Heart left ventricle (tissue), 16 donors: ENCODE results near the gene PIK3R1. TPM values are rescaled to one million over a fixed set of nuclear protein-coding genes. Genes with fewer than 3 reads are reported as not detected.
A peak's percentile ranks its signal among the peaks of the same experiment; 100 is the strongest.

ENCODE experiments used
- ATAC-seq, 4 donors: fragments of 200-7000 bp; cut with Tn5 transposase; one replicate each; pipeline ENCODE4 v1.9.1; 2020 to 2022; ENCODE audit warnings: moderate library complexity in 4 of 4, mild to moderate bottlenecking in 3 of 4, moderate number of reproducible peaks in 1 of 4
- DNase-seq, 5 donors: peaks; one replicate each; pipeline ENCODE4 v3.0.0-alpha.2; 2020
- H3K27ac ChIP-seq, 12 donors: fragments of 200-600 bp; sonication (generic) in 4 of 12; one replicate each; pipeline versions ENCODE4 v1.5.0 to v1.8.0; 2016 to 2022; ENCODE audit warnings: mild to moderate bottlenecking in 2 of 12
- H3K27me3 ChIP-seq, 9 donors: fragments of 200-600 bp; sonication (generic) in 2 of 9; one replicate each; pipeline versions ENCODE4 v1.5.1 to v1.8.0; 2016 to 2022; ENCODE audit warnings: mild to moderate bottlenecking in 3 of 9
- H3K36me3 ChIP-seq, 9 donors: fragments of 200-600 bp; sonication (generic) in 2 of 9; one replicate each; pipeline versions ENCODE4 v1.5.0 to v1.8.0; 2018 to 2022; ENCODE audit warnings: mild to moderate bottlenecking in 2 of 9
- H3K4me1 ChIP-seq, 12 donors: fragments of 200-600 bp; sonication (generic) in 4 of 12; one replicate each; pipeline versions ENCODE4 v1.5.0 to v1.8.0; 2016 to 2022; ENCODE audit warnings: mild to moderate bottlenecking in 3 of 12
- H3K4me3 ChIP-seq, 12 donors: fragments of 200-600 bp; sonication (generic) in 4 of 12; one replicate each; pipeline versions ENCODE4 v1.5.0 to v1.8.0; 2017 to 2022; ENCODE audit warnings: mild to moderate bottlenecking in 9 of 12, moderate library complexity in 4 of 12
- H3K9me3 ChIP-seq, 12 donors: fragments of 200-600 bp; sonication (generic) in 4 of 12; one replicate each; pipeline versions ENCODE4 v1.5.0 to v1.8.0; 2016 to 2022; ENCODE audit warnings: mild to moderate bottlenecking in 1 of 12
- POLR2A ChIP-seq, 2 donors: fragments of 450-650 bp; IDR thresholded peaks; one replicate each; pipeline ENCODE4 v1.6.1; 2017; ENCODE audit warnings: antibody characterized with exemption in 2 of 2, mild to moderate bottlenecking in 2 of 2, moderate library complexity in 2 of 2
- WGBS, 4 donors: extraction: QIAGEN DNeasy Blood & Tissue Kit in 2 of 4; methylation state at CpG; one replicate each; pipeline versions ENCODE4 v1.1.5 to v1.1.7; 2013 to 2018; 5-methylcytosine and 5-hydroxymethylcytosine counted together
- intact Hi-C, 10 donors: fragments of 100-400 bp; cut with DNase I; formaldehyde crosslinking; loops; one replicate each; pipeline versions ENCODE4 v1.11.1 to v1.14.2; 2022
- polyA plus RNA-seq, 2 donors: library from polyadenylated mRNA; stranded (reverse); fragments of 200-250 nt; gene quantifications; one replicate each; pipeline ENCODE4 v1.2.3, GENCODE V29; 2013
- total RNA-seq, 9 donors: library from RNA; depleted of rRNA in 2 of 9; stranded (reverse); fragments of >200 nt in 2 of 9; fragmentation: NEBNext Ultra II Directional in 3 of 9; extraction: Animal tissue kit (Norgen Biotek cat#: 25700) in 3 of 9; gene quantifications; one replicate each; pipeline versions ENCODE4 v1.1.0 to v1.2.4, GENCODE V29; 2016 to 2023
- TF ChIP-seq, protein P1 (sequence below), 12 donors: fragments of 200-600 bp; sonication (generic) in 4 of 12; IDR thresholded peaks; one replicate each; pipeline versions ENCODE4 v1.5.0 to v1.8.0; 2018 to 2022; ENCODE audit warnings: antibody characterized with exemption in 12 of 12, mild to moderate bottlenecking in 5 of 12
- donor health status: ischemic (EF 13 %, LVEDD 7.1; RV severe dilation, severe dysfunction).
- donor health status: healthy with polysubstance abuse.
- donor health status: DM: no; HTN: yes; CAD: no.
- donor health status: DM: no; HTN: no; CAD: no.
- donor health status: ischemic (EF 25% LVEDD 6.9; RV normal size, moderate dysfunction).
- donor health status: ischemic (EF 25% LVEDD 5.7; RV mildly dilated, moderate dysfunction).
- donor health status: healthy.
- donor health status: DM: yes; HTN: yes; CAD: no.
- donor health status: ischemic (EF 35%, LVEDD 5.7; RV mildly dilated, moderate dysfunction).
- donor health status: nonischemic (EF 11% LVEDD 7.7; RV severe dilation, severe dysfunction).
- donor health status: DM: yes; HTN: yes; CAD: no.
- donor health status: PGD.
- donor health status: ischemic (EF 29% LVEDD 5.4; RV normal size, mild dysfunction).
- donor health status: nonischemic (EF 23%, LVEDD 6.1; RV moderate dilation, normal function).

The PIK3R1 gene
- total and polyA plus RNA-seq, 11 donors: 16.3 to 221 (median 102) TPM

DNA sequence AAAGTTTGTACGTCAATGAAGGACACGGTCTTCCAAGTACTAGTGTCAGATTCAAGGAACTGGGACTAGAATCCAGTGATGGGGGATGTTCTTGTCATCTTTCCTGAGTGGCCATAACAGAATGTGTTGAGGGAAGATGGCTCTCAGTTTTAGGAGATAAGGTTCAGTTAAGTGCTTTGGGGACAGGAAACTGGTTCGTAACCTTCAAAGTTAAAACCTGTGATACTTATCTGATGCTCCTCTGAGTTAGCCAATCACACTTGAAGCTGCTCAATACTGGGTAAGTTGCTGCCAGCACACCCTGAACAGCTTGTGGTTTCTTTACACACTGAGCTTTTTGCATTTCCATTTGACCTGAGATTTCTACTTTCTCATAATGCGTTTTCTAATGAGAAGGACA lies 64.4 kb downstream of the PIK3R1 start:
- H3K36me3 ChIP-seq: peaks cover 0 to 100% (median 97%) of the 10 kb centered on the region in 9 donors
- peak overlapping the region in 2 of 12 donors; percentile 29 to 71 for H3K27ac ChIP-seq
- no peak for TF ChIP-seq POLR2A (IDR thresholded peaks at IDR 0.05)
- TF ChIP-seq, protein P1, sequence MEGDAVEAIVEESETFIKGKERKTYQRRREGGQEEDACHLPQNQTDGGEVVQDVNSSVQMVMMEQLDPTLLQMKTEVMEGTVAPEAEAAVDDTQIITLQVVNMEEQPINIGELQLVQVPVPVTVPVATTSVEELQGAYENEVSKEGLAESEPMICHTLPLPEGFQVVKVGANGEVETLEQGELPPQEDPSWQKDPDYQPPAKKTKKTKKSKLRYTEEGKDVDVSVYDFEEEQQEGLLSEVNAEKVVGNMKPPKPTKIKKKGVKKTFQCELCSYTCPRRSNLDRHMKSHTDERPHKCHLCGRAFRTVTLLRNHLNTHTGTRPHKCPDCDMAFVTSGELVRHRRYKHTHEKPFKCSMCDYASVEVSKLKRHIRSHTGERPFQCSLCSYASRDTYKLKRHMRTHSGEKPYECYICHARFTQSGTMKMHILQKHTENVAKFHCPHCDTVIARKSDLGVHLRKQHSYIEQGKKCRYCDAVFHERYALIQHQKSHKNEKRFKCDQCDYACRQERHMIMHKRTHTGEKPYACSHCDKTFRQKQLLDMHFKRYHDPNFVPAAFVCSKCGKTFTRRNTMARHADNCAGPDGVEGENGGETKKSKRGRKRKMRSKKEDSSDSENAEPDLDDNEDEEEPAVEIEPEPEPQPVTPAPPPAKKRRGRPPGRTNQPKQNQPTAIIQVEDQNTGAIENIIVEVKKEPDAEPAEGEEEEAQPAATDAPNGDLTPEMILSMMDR (IDR thresholded peaks at IDR 0.05): no peak
- WGBS, 4 donors: 72 to 83% (median 77%) methylated on average over 4 of the region's 4 CpGs
- peaks cover 0 to 53% (median 9%) of the 10 kb centered on the region in 12 donors for H3K4me1 ChIP-seq
- intact Hi-C loops: loop anchor here in 3 of 10 donors (5.0 to 10.0 kb wide), 3 partner anchors 465 to 1033 kb away; no protein-coding TSS in a partner anchor
- H3K27me3 ChIP-seq: no peaks in the 10 kb centered on the region
- no peak for DNase-seq
- peak in 1 of 4 donors; percentile 19 for ATAC-seq
- H3K4me3 ChIP-seq: peak overlapping the region in 1 of 12 donors; percentile 47
- H3K9me3 ChIP-seq: no peaks in the 10 kb centered on the region

DNA sequence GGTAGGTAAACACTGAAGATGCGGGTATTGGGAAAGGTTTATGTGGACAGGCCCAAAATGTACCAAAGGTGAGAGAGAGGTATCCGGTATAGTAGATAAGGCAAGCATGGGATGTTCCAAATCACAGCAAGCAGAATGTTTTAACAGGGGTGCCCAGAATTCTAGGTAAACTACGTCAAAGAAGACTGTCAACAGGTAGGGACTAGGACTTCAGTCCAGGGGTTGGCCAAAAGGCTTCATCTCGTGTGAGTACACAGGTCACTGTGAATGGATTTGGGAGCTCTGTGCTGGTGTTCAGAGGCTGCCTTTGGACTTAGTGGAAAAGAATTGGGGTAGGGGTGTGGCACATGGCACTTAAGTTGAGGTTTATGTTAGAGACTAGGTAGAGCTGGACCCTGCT lies 66.4 kb downstream of the PIK3R1 start:
- WGBS, 4 donors: 87 to 90% (median 88%) methylated on average over 4 of the region's 4 CpGs
- Histone ChIP-seq H3K9me3 (no peaks in the 10 kb centered on the region), H3K4me1 (peaks cover 5 to 63% (median 19%) of the 10 kb centered on the region in 12 donors), H3K27me3 (no peaks in the 10 kb centered on the region), H3K36me3 (peaks cover 0 to 92% (median 78%) of the 10 kb centered on the region in 9 donors), H3K27ac (peak overlapping the region in 3 of 12 donors; percentile 2 to 71 (median 24)), H3K4me3 (peak overlapping the region in 1 of 12 donors; percentile 47)
- ATAC-seq: peak in 1 of 4 donors; percentile 2
- intact Hi-C loops: loop anchor here in 2 of 10 donors (5.0 to 10.0 kb wide), 2 partner anchors 463 to 680 kb away; no protein-coding TSS in a partner anchor
- TF ChIP-seq POLR2A (IDR thresholded peaks at IDR 0.05): no peak
- TF ChIP-seq, protein P1 (IDR thresholded peaks at IDR 0.05): no peak
- no peak for DNase-seq

DNA sequence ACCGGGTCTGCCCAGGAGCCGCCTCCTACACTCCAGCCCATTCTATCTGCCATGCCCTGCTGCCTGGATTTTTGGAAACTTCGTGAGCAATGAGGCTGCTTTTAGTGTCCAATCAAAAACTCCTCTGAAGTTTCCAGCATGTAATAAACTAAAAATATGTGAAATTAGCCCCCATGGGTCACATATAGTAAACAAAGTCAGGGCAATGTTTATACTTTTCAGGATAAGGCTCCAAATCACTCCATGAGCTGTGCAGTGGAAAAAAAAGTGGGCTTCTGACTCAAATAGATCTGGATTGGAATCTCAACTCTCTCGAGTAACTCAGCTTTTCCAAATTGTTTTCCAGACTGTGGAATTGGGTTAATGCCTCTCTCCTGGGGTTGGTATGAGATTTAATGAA lies 68.2 kb downstream of the PIK3R1 start:
- no peak for ATAC-seq
- intact Hi-C loops: loop anchor here in 2 of 10 donors (2.0 to 10.0 kb wide), 3 partner anchors 177 to 679 kb away; no protein-coding TSS in a partner anchor
- DNase-seq: no peak
- peaks cover 8 to 71% (median 27%) of the 10 kb centered on the region in 12 donors for H3K4me1 ChIP-seq
- no peaks in the 10 kb centered on the region for H3K27me3 ChIP-seq
- no peak for TF ChIP-seq POLR2A (IDR thresholded peaks at IDR 0.05)
- TF ChIP-seq, protein P1 (IDR thresholded peaks at IDR 0.05): no peak
- H3K27ac ChIP-seq: peak overlapping the region in 4 of 12 donors; percentile 15 to 91 (median 53)
- H3K36me3 ChIP-seq: peaks cover 0 to 74% (median 61%) of the 10 kb centered on the region in 9 donors
- 69 to 79% (median 73%) methylated on average over 4 of the region's 4 CpGs for WGBS, 4 donors
- no peaks in the 10 kb centered on the region for H3K9me3 ChIP-seq
- no peak overlapping the region for H3K4me3 ChIP-seq

DNA sequence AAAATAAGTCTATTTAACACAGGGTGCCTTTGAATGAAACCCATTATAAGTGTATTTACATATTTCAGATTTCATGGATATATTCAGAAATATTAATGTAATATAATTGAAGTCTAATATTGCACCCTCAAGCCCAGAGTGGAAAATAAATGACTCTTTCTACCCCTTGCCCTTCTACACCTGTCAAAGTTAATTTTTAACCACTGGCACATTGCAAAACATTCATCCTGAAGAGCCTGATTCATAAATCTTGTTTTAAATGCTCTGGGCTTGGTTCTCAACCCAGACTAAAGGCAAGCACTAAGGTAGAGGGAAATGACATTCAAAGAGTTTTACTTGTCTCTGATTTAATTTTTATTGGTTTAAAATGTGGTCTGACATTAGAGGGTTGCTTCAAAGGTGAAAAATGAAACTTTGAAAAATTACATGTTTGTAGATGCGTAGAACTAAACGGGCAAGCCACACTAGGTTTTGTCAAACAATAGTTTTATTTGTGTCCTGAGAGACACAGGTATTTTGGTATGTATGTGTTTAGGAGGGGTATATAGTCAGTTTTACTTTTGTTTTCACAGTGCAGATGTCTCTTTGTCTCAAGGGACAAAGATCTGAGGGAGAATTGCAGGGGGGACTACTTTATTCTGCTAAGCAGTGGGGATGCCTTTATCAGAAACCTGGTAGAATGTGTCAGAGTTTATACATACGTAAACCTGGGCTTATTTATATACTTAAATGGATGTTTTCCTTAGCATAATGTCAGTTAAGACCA lies 69.7 kb downstream of the PIK3R1 start:
- H3K27ac ChIP-seq: peak overlapping the region in 7 of 12 donors; percentile 1 to 95 (median 91)
- peaks cover 8 to 73% (median 36%) of the 10 kb centered on the region in 12 donors for H3K4me1 ChIP-seq
- no peaks in the 10 kb centered on the region for H3K27me3 ChIP-seq
- H3K36me3 ChIP-seq: peaks cover 0 to 59% (median 46%) of the 10 kb centered on the region in 9 donors
- H3K9me3 ChIP-seq: no peaks in the 10 kb centered on the region
- DNase-seq: no peak
- TF ChIP-seq, protein P1 (IDR thresholded peaks at IDR 0.05): no peak
- TF ChIP-seq POLR2A (IDR thresholded peaks at IDR 0.05): no peak
- 65 to 76% (median 68%) methylated on average over 3 of the region's 3 CpGs for WGBS, 4 donors
- no peak for ATAC-seq
- no peak overlapping the region for H3K4me3 ChIP-seq
- intact Hi-C loops: loop anchor here in 8 of 10 donors (2.0 to 10.0 kb wide), 4 partner anchors 176 to 722 kb away; no protein-coding TSS in a partner anchor
